ENCODE measurements around the gene COA6.
A peak's percentile ranks its signal among the peaks of the same experiment; 100 is the strongest.

COA6 gene

GRCh38 chr1:234373064-234373958 lies at the start of gene COA6:
TSS of gene COA6 (plus strand) at chr1:234373456. CDS start at chr1:234373467, 11 bp downstream.
- in situ Hi-C loops (cut with MboI; ENCODE audit: low sequenced_read_pairs, unreplicated experiment) = no loop called here
- TF ChIP-seq CTCF (IDR thresholded peaks at IDR 0.05; ENCODE audit: borderline replicate concordance, control extremely low read depth, extremely low read depth, insufficient read depth, missing control alignments) = no peak
- peak; percentile 90 for DNase-seq (ENCODE audit: low spot score)

- no peak for TF ChIP-seq CTCF (IDR thresholded peaks at IDR 0.05; ENCODE audit: borderline replicate concordance, control extremely low read depth, extremely low read depth, insufficient read depth, missing control alignments)
- no peak for DNase-seq (ENCODE audit: low spot score)
- in situ Hi-C loops (cut with MboI; ENCODE audit: low sequenced_read_pairs, unreplicated experiment) = no loop called here
Measured at GRCh38 chr1:234324821-234325220, 48.4 kb upstream of the COA6 start.

- no peak for DNase-seq (ENCODE audit: low spot score)
- in situ Hi-C loops (cut with MboI; ENCODE audit: low sequenced_read_pairs, unreplicated experiment) = no loop called here
- no peak for TF ChIP-seq CTCF (IDR thresholded peaks at IDR 0.05; ENCODE audit: borderline replicate concordance, control extremely low read depth, extremely low read depth, insufficient read depth, missing control alignments)
Measured at GRCh38 chr1:234325878-234326496, 47.3 kb upstream of the COA6 start.

- peak; percentile 76 for DNase-seq (ENCODE audit: low spot score)
- in situ Hi-C loops (cut with MboI; ENCODE audit: low sequenced_read_pairs, unreplicated experiment) = no loop called here
- peak; percentile 78 for TF ChIP-seq CTCF (IDR thresholded peaks at IDR 0.05; ENCODE audit: borderline replicate concordance, control extremely low read depth, extremely low read depth, insufficient read depth, missing control alignments)
Measured at GRCh38 chr1:234326497-234327366, 46.5 kb upstream of the COA6 start.

GRCh38 chr1:234327577-234328164 lies 45.6 kb upstream of the COA6 start:
- no peak for TF ChIP-seq CTCF (IDR thresholded peaks at IDR 0.05; ENCODE audit: borderline replicate concordance, control extremely low read depth, extremely low read depth, insufficient read depth, missing control alignments)
- no peak for DNase-seq (ENCODE audit: low spot score)
- in situ Hi-C loops (cut with MboI; ENCODE audit: low sequenced_read_pairs, unreplicated experiment) = no loop called here

- in situ Hi-C loops (cut with MboI; ENCODE audit: low sequenced_read_pairs, unreplicated experiment) = no loop called here
- no peak for DNase-seq (ENCODE audit: low spot score)
- TF ChIP-seq CTCF (IDR thresholded peaks at IDR 0.05; ENCODE audit: borderline replicate concordance, control extremely low read depth, extremely low read depth, insufficient read depth, missing control alignments) = no peak
Measured at GRCh38 chr1:234330843-234331215, 42.4 kb upstream of the COA6 start.
